NCI-H2196 (cell line): ENCODE measurements around the gene P2RY12.
A peak's percentile ranks its signal among the peaks of the same experiment; 100 is the strongest.

Experiments used
- DNase-seq: peaks from one replicate; lab custom pipeline; 2025; ENCODE audit not compliant: unreplicated experiment; lab: John Stamatoyannopoulos, UW

The P2RY12 gene

GRCh38 chr3:151307583-151308488 lies 76.7 kb downstream of the P2RY12 start:
- no peak for DNase-seq

DNA sequence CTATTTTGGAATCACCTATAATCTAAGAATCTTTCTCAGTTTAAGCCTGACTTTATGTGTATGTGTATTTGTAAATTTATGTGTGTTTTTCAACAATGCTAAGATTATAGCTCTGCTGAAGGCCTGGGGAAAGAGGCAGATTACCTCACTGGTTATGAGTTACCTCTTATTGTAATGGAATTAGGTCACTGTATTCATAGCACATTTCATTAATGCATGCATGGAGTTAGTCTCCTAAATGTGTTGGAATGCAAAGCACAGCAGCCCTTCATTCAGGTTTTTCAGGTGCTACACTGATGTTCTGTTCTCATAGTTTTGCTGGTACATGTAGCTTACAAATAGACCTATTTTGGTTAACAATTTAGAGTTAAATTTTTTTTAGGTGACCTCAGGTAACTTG lies 77.4 kb downstream of the P2RY12 start:
- DNase-seq: no peak

DNA sequence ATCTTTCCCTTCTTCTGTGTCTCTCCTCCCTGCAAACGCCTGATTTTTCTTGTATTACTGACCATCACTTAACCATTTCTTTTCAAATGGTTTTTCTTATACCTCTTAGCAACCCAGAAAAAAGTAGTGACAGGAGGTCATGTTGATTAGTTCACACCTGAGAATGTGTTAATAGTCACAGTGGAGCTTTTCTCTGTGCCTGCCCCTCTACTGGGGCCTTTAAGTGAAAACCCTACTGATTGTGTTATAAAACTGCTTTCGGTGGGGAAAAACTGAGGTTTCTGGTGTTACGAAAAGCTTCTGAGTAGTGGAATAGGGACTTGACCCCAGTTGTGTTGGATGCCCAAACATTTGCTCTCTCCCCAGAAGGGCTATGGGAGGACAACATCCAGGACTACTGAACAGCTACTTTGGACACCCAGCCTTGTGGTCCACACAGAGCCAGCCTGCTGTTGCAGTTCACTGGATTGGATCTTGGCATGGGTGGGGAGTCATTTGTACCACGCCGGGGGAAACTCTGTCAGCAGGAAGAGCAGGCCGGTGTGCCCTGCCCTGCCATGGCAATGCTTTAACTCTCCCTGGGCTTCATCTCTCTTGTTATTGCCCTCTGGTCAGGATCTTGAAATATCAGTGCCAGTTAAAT lies 78.3 kb downstream of the P2RY12 start:
- DNase-seq: no peak

DNA sequence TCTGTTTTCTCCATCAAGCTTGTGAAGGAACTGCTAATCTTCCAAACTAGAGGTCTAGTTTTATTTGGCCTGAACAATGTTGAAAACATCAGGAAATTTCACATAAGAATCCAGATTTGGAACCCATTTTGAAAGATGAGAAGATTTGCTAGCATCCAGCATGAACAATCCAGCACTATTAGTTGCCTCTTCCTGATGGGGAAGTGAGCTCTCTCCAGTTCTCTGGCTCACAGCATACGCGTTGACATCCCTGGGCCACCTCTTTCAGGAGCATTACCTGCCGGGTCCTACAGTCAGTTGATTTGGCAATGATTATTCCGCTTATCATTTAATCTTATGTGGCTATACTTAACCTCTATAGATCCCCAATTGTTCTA lies 78.8 kb downstream of the P2RY12 start:
- DNase-seq: no peak

- DNase-seq: peak; percentile 40
These were observed 79.3 kb downstream of the P2RY12 start for GRCh38 chr3:151305060-151305774.

GRCh38 chr3:151303751-151304150 lies 80.8 kb downstream of the P2RY12 start:
- no peak for DNase-seq

- no peak for DNase-seq
These were observed 82.8 kb downstream of the P2RY12 start for GRCh38 chr3:151301787-151302186.

- DNase-seq: no peak
These were observed 84.0 kb downstream of the P2RY12 start for GRCh38 chr3:151300539-151300938.

DNA sequence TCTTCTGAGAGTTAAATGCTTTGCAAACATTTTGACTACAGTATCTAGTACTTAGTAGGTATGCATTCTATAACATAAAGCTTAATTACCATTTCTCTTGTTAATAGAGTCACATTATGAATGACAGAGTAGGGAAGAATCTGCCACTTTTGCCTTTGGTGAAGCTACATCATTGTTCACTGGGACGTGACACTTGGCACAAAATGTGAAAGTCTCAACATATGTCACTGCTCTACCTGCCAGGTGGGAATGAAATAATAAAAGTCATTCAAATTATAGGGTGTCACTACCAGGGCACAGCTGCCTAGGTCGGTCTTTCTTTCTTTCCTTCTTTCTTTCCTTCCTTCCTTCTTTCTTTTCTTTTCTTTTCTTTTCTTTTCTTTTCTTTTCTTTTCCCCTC lies 85.5 kb downstream of the P2RY12 start:
- no peak for DNase-seq

GRCh38 chr3:151297429-151297828 lies 87.1 kb downstream of the P2RY12 start:
- no peak for DNase-seq

- DNase-seq: no peak
These were observed 88.3 kb downstream of the P2RY12 start for GRCh38 chr3:151296226-151296625.

DNA sequence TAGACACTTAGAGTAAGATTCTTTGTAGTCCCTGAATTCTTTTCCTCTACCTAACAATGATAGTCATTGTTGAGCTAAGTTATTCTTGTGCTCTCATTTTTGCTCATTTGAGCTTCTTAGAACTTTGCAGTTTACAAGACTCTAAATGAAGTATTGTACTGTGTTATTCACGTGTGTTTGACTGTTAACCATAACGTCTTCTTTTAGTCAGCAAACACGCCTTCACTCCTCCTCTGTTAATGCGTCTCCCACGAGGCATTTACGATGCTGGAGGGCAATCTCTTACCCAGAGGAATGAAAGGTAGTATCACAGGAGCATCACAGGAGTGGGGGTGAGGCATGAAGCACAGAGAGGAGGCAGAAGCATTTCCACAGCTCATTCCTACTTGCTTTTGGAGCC lies 91.4 kb downstream of the P2RY12 start:
- DNase-seq: no peak

- DNase-seq: peak; percentile 31
These were observed 93.9 kb downstream of the P2RY12 start for GRCh38 chr3:151290673-151291072.

- DNase-seq: no peak
These were observed 95.1 kb downstream of the P2RY12 start for GRCh38 chr3:151289445-151289844.
